GM18873 (cell line): Measurements from ENCODE around the gene FKTN.

Source experiments
- ATAC-seq: cut with Tn5 transposase; IDR thresholded peaks from one replicate; pipeline ENCODE4 v1.9.1; 2021; ENCODE audit warnings: mild to moderate bottlenecking, moderate library complexity, moderate number of reproducible peaks; ENCODE audit not compliant: unreplicated experiment, low FRiP score

The FKTN gene

GRCh38 chr9:105673850-105674387 is 116.0 kb downstream of the FKTN start:
- ATAC-seq: no peak

- ATAC-seq: no peak
Observed at GRCh38 chr9:105676351-105676923, 118.5 kb downstream of the FKTN start.

GRCh38 chr9:105678163-105678562 is 120.2 kb downstream of the FKTN start:
- ATAC-seq: no peak

GRCh38 chr9:105678781-105679180 is 120.8 kb downstream of the FKTN start:
- no peak for ATAC-seq

GRCh38 chr9:105679257-105680022 is 121.5 kb downstream of the FKTN start:
- no peak for ATAC-seq

GRCh38 chr9:105681313-105681712 is 123.4 kb downstream of the FKTN start:
- no peak for ATAC-seq

- ATAC-seq: no peak
Observed at GRCh38 chr9:105681724-105682123, 123.8 kb downstream of the FKTN start.

GRCh38 chr9:105683688-105684275 is 125.9 kb downstream of the FKTN start:
- ATAC-seq: no peak

- no peak for ATAC-seq
Observed at GRCh38 chr9:105686936-105687335, 129.0 kb downstream of the FKTN start.
